ENCODE measurements around the gene PHTF1. TPM values are rescaled to one million over a fixed set of nuclear protein-coding genes. Genes with fewer than 3 reads are reported as not detected.

Gene PHTF1
- total and polyA plus RNA-seq, 2 of the 4 experiments (the other 2 are of a cell fraction) = 9.6 to 13.3 TPM

- ATAC-seq (ENCODE audit: low read depth) = no peak; the same call in 1 of the 2 replicates
- peak overlapping the region; percentile 33; the same call in 1 of the 2 replicates for H3K4me2 ChIP-seq (ENCODE audit: low read depth, low read length)
- POLR2A ChIA-PET (ENCODE audit: unreplicated experiment) = interaction anchor here (1.0 kb wide), 1 partner anchor 29 kb away, joined by 3 read pairs; the partner anchor contains the start of gene RSBN1
Observed at GRCh38 chr1:113783254-113784103, 24.2 kb upstream of the PHTF1 start.

More at GRCh38 chr1:113783254-113784103, 24.2 kb upstream of the PHTF1 start:
- Histone ChIP-seq H2AK9ac (replicated peaks; ENCODE audit: low read depth, low read length, poor library complexity) (no peak overlapping the region), H3K9me1 (ENCODE audit: insufficient read depth, low read length) (peaks cover 3% of the 10 kb centered on the region; the same call in 1 of the 2 replicates), H3K56ac (ENCODE audit: extremely low read depth, insufficient read depth, low read length) (no peak overlapping the region), H2BK15ac (ENCODE audit: low read depth, low read length) (no peak overlapping the region), H3K4me1 (ENCODE audit: control insufficient read depth, insufficient read depth, low read length) (peaks cover 14% of the 10 kb centered on the region), H3K27me3 (ENCODE audit: control insufficient read depth, insufficient read depth, low read length) (no peaks in the 10 kb centered on the region), H2AFZ (replicated peaks; ENCODE audit: low read length, poor library complexity) (no peak overlapping the region), H2AK5ac (ENCODE audit: low read depth, low read length) (no peak overlapping the region), H4K5ac (ENCODE audit: low read depth, low read length) (peak overlapping the region; percentile 25; the same call in 1 of the 2 replicates), H2BK120ac (ENCODE audit: low read depth, low read length) (no peak overlapping the region), H4K8ac (ENCODE audit: low read depth in 2 of 2, low read length in 2 of 2) (peak overlapping the region in 1 of 2 experiments; percentile 49; a peak in 1 of 4 replicates), H2BK20ac (ENCODE audit: low read depth, low read length) (no peak overlapping the region), H2BK5ac (ENCODE audit: low read depth, low read length, poor library complexity, severe bottlenecking) (peak overlapping the region; percentile 46), H3K4me3 (ENCODE audit: insufficient read depth, low read depth, low read length) (no peak overlapping the region), H3K14ac (replicated peaks; ENCODE audit: low read depth, low read length) (no peak overlapping the region), H3K79me1 (ENCODE audit: low read depth in 1 of 2, low read length in 2 of 2) (peaks cover 41 to 73% of the 10 kb centered on the region in 2 experiments), H3K9ac (ENCODE audit: low read depth, low read length) (no peak overlapping the region), H3K4ac (ENCODE audit: low read depth, low read length) (peak overlapping the region; percentile 2; the same call in 1 of the 2 replicates), H4K91ac (ENCODE audit: insufficient read depth, low read depth, low read length) (0 out of 2 replicates have a peak overlapping the region, but pooled peaks have one; percentile 0), H3K27ac (ENCODE audit: insufficient read depth, low read length) (peak overlapping the region; percentile 37; the same call in 1 of the 2 replicates), H3K9me3 (ENCODE audit: control insufficient read depth, insufficient read depth, low read length) (no peaks in the 10 kb centered on the region), H3K18ac (ENCODE audit: low read depth, low read length) (peak overlapping the region; percentile 74; the same call in 1 of the 2 replicates), H4K20me1 (ENCODE audit: insufficient read depth, low read length) (peaks cover 19% of the 10 kb centered on the region; the same call in 1 of the 2 replicates), H3K36me3 (ENCODE audit: control insufficient read depth, insufficient read depth, low read length) (no peaks in the 10 kb centered on the region), H3K23ac (ENCODE audit: low read depth, low read length) (peak overlapping the region; percentile 9; the same call in 1 of the 2 replicates)
- TF ChIP-seq MAFK (IDR thresholded peaks at IDR 0.05; ENCODE audit: low read depth, low read length) = no peak
- TF ChIP-seq RAD21 (IDR thresholded peaks at IDR 0.05; ENCODE audit: low read length) = no peak
- TF ChIP-seq SMC3 (IDR thresholded peaks at IDR 0.05; ENCODE audit: low read depth, low read length) = no peak
- in situ Hi-C loops (cut with MboI; ENCODE audit: low sequenced_read_pairs) = no loop called here
- CTCF ChIA-PET = interaction anchor here (0.6 kb wide), 2 partner anchors 475 to 644 kb away, joined by 3 to 4 read pairs; no protein-coding TSS in a partner anchor
- intact Hi-C loops (cut with micrococcal nuclease) = no loop called here
- DNase-seq = peak; percentile 36
- dilution Hi-C loops (cut with HindIII; ENCODE audit: low sequenced_read_pairs, unreplicated experiment) = no loop called here
- no CpG with 5 or more reads among the region's 4 CpGs for WGBS, 2 experiments (ENCODE audit: extremely low coverage in 2 of 2, insufficient read length in 1 of 2)
- BruUV-seq (replicated peaks) = no TSS peak
